ENCODE results near the gene KCNMB3.

GRCh38 chr3:179247289-179248015, 3.5 kb downstream of the KCNMB3 start:
- TF ChIP-seq CTCF (IDR thresholded peaks at IDR 0.05; ENCODE audit: insufficient read depth, low read length): no peak
- TF ChIP-seq SPI1 (IDR thresholded peaks at IDR 0.05; ENCODE audit: borderline replicate concordance, low read depth): no peak

Data from HL-60 (cell line).